GM12875 (cell line): ENCODE results near the gene PRDM10.
"Not testable (repeated sequence)": the region's sequence is repeated elsewhere in the genome, so short reads cannot be mapped to it uniquely, and the experiment has no call there.

Source experiments
- H3K4me3 ChIP-seq: one replicate; pipeline ENCODE4 v1.5.1; 2011; ENCODE audit warnings: low read depth, low read length, control low read depth
- CTCF ChIP-seq: IDR thresholded peaks from 2 replicates; pipeline ENCODE4 v1.5.1; 2011; ENCODE audit warnings: low read depth, mild to moderate bottlenecking, control low read depth, inconsistent platforms, low read length, moderate library complexity, borderline replicate concordance; ENCODE audit not compliant: insufficient read depth

PRDM10 gene

DNA sequence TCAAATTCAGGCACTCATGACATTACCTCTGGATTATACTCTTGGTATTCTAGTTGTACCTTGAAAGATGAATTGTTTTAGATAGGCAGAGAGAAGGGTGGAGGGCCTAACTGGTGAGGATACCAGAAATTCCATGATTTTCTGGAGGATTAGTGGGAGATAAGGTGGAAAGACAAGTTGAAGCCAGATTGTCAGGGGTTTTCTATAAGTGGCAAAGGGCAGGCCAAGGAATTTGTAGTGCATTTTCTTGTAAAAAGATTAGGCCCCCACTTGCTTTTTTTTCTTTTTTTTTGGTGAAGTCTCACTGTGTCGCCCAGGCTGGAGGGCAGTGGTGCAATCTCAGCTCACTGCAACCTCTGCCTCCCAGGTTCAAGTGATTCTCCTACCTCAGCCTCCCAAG, 28.4 kb upstream of the PRDM10 start:
- no peak for TF ChIP-seq CTCF
- no peak overlapping the region for H3K4me3 ChIP-seq

GRCh38 chr11:130029137-130029536, 26.5 kb upstream of the PRDM10 start:
- TF ChIP-seq CTCF: no peak
- H3K4me3 ChIP-seq: no peak overlapping the region

- H3K4me3 ChIP-seq: no peak overlapping the region
- no peak for TF ChIP-seq CTCF
Measured at GRCh38 chr11:130025371-130025770, 22.7 kb upstream of the PRDM10 start.

- H3K4me3 ChIP-seq: no peak overlapping the region
- no peak for TF ChIP-seq CTCF
Measured at GRCh38 chr11:130024361-130024760, 21.7 kb upstream of the PRDM10 start.

- no peak overlapping the region for H3K4me3 ChIP-seq
- TF ChIP-seq CTCF: no peak
Measured at GRCh38 chr11:130023204-130023603, 20.6 kb upstream of the PRDM10 start.

DNA sequence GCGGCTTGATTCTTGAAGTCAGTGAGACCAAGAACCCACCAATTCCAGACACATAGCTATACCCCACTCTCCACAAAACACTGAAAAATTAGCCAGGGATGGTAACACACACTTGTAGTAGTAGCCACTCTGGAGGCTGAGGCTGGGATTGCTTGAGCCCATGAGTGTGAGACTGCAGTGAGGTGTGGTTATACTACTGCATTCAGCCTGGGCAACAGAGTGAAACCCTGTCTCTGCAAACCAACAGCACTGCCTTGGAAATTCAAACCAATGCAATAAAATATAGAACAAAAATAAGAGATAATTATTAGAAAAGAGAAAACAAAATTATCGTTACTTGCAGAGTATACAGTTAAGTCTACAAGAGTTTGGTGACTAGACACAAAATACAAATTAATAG, 20.2 kb upstream of the PRDM10 start:
- TF ChIP-seq CTCF: no peak
- no peak overlapping the region for H3K4me3 ChIP-seq

DNA sequence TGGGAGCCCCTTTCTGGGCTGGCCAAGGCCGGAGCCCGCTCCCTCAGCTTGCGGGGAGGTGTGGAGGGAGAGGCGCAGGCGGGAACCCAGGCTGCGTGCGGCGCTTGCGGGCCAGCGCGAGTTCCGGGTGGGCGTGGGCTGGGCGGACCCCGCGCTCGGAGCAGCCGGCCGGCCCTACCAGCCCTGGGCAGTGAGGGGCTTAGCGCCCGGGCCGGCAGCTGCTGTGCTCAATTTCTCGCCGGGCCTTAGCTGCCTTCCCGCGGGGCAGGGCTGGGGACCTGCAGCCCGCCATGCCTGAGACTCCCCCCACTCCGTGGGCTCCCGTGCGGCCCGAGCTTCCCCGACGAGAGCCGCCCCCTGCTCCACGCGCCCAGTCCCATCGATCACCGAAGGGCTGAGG, 19.0 kb upstream of the PRDM10 start:
- H3K4me3 ChIP-seq: not testable (repeated sequence)

- no peak overlapping the region for H3K4me3 ChIP-seq
- no peak for TF ChIP-seq CTCF
Measured at GRCh38 chr11:130020323-130020722, 17.7 kb upstream of the PRDM10 start.

GRCh38 chr11:130015846-130016245, 13.2 kb upstream of the PRDM10 start:
- not testable (repeated sequence) for H3K4me3 ChIP-seq
